SK-MEL-5 (cell line): ENCODE results near the gene OR2A12. TPM values are rescaled to one million over a fixed set of nuclear protein-coding genes. Genes with fewer than 3 reads are reported as not detected.
"Not testable (repeated sequence)": the region's sequence is repeated elsewhere in the genome, so short reads cannot be mapped to it uniquely, and the experiment has no call there.

Experiments used
- DNase-seq: peaks from one replicate; pipeline ENCODE4 v3.0.0-alpha.2; 2016; ENCODE audit warnings: low read depth, low spot score
- in situ Hi-C: cut with HindIII; loops from 2 replicates; pipeline ENCODE4 v1.10.0; 2016; ENCODE audit warnings: low sequenced_read_pairs, high pct_unique_total_duplicates, low pct_unique_long_range_greater_than_20kb
- total RNA-seq: library from RNA; depleted of rRNA; stranded (reverse); fragments of >200 nt; shearing (Covaris generic); gene quantifications from 2 replicates; pipeline ENCODE4 v1.2.3, GENCODE V29; 2014

The OR2A12 gene
- total RNA-seq, 1 experiment from 2014 or later = not detected

- DNase-seq = no peak
- in situ Hi-C loops = no loop called here
These were observed 19.1 kb downstream of the OR2A12 start for GRCh38 chr7:144105211-144105610.

- in situ Hi-C loops = no loop called here
- DNase-seq = no peak
These were observed 23.2 kb downstream of the OR2A12 start, which contains the start of gene OR2A2 for GRCh38 chr7:144109283-144109682. Gene OR2A2 (plus strand): TSS chr7:144109583. CDS start chr7:144109583, 0 bp downstream.

GRCh38 chr7:144110272-144110671, 24.2 kb downstream of the OR2A12 start:
- no peak for DNase-seq
- in situ Hi-C loops = no loop called here

- DNase-seq = no peak
- in situ Hi-C loops = no loop called here
These were observed 27.6 kb downstream of the OR2A12 start for GRCh38 chr7:144113651-144114050.

- in situ Hi-C loops = no loop called here
These were observed 32.3 kb downstream of the OR2A12 start for GRCh38 chr7:144118341-144118740.

GRCh38 chr7:144122876-144123275, 36.8 kb downstream of the OR2A12 start, which contains the start of gene OR2A14:
Gene OR2A14 (plus strand): TSS chr7:144123176. CDS start chr7:144129113, 5,937 bp downstream.
- DNase-seq = no peak
- in situ Hi-C loops = no loop called here

More at GRCh38 chr7:144118341-144118740, 32.3 kb downstream of the OR2A12 start:
- DNase-seq = no peak

- in situ Hi-C loops = no loop called here
- peak; percentile 92 for DNase-seq
These were observed 41.7 kb downstream of the OR2A12 start for GRCh38 chr7:144127714-144128334.

- DNase-seq, in situ Hi-C loops: not testable (repeated sequence)
These were observed 43.5 kb downstream of the OR2A12 start for GRCh38 chr7:144129601-144130000.

- no peak for DNase-seq
- in situ Hi-C loops = no loop called here
These were observed 44.7 kb downstream of the OR2A12 start for GRCh38 chr7:144130730-144131129.

- in situ Hi-C loops = no loop called here
- DNase-seq = no peak
These were observed 46.2 kb downstream of the OR2A12 start for GRCh38 chr7:144132262-144132661.

GRCh38 chr7:144133307-144133706, 47.2 kb downstream of the OR2A12 start:
- in situ Hi-C loops = no loop called here
- DNase-seq = no peak

GRCh38 chr7:144134116-144134515, 48.0 kb downstream of the OR2A12 start:
- no peak for DNase-seq
- in situ Hi-C loops = no loop called here

- no peak for DNase-seq
- in situ Hi-C loops = no loop called here
These were observed 51.4 kb downstream of the OR2A12 start for GRCh38 chr7:144137501-144137900.

GRCh38 chr7:144142187-144142586, 56.1 kb downstream of the OR2A12 start:
- in situ Hi-C loops = no loop called here
- no peak for DNase-seq

- no peak for DNase-seq
- in situ Hi-C loops = no loop called here
These were observed 58.3 kb downstream of the OR2A12 start for GRCh38 chr7:144144426-144144825.

GRCh38 chr7:144148224-144148827, 62.2 kb downstream of the OR2A12 start:
- no peak for DNase-seq
- in situ Hi-C loops = no loop called here
